HG03354 (cell line): ENCODE measurements around the gene DDX4.
A peak's percentile ranks its signal among the peaks of the same experiment; 100 is the strongest.
"Not testable (repeated sequence)": the region's sequence is repeated elsewhere in the genome, so short reads cannot be mapped to it uniquely, and the experiment has no call there.

ENCODE experiments used
- ATAC-seq: cut with Tn5 transposase; IDR thresholded peaks from one replicate; pipeline ENCODE4 v1.9.1; 2021; ENCODE audit warnings: mild to moderate bottlenecking; ENCODE audit not compliant: unreplicated experiment, poor library complexity, severe bottlenecking

Gene DDX4

DNA sequence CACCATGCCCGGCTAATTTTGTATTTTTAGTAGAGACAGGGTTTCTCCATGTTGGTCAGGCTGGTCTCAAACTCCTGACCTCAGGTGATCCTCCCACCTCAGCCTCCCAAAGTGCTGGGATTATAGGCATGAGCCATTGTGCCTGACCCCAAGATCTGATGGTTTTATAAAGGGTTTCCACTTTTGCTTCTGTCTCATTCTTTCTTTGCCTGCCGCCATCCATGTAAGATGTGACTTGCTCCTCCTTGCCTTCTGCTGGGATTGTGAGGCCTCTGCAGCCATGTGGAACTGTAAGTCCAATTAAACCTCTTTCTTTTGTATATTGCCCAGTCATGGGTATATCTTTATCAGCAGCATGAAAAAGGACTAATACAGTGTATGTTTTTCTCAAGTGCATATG is 18.8 kb upstream of the DDX4 start:
- ATAC-seq: not testable (repeated sequence)

DNA sequence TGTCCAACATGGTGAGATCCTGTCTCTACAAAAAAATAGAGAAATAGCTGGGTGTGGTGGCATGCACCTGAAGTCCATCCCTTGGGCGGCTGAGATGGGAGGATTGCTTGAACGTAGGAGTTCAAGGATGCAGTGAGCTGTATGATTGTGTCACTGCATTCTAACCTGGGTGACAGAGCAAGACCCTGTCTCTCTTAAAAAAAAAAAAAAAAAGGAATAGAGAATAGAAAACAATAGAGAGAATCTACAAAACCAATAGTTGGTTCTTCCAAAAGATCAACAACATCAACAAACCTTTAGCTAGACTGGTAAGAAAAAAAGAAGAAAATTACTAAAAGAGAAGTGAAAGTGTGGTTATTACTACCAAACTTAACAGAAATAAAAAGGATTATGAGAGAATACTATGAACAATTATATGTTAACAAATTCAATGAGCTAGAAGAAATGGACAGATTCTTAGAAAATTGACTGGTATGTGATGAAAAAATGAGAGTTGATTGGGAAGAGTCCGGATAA is 17.6 kb upstream of the DDX4 start:
- ATAC-seq: no peak

DNA sequence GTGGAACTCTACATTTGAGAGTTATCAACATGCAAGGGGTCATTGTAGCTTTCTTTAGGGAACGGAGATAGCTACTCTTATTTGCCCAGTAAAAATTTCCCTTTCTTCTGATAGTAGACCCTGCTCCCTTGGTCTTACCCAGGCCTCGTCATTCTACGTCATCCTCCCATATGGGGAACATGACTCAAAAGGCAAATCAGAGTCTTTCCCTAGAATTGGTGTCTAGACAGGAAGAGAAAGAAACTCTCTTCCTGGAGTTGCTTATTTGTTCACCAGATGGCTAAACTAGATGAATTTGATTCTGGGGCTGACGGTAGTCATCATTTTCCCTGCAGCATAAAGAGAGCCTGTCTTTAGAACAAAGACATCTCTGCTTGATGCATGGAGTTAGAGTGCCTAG is 13.6 kb upstream of the DDX4 start:
- ATAC-seq: no peak

DNA sequence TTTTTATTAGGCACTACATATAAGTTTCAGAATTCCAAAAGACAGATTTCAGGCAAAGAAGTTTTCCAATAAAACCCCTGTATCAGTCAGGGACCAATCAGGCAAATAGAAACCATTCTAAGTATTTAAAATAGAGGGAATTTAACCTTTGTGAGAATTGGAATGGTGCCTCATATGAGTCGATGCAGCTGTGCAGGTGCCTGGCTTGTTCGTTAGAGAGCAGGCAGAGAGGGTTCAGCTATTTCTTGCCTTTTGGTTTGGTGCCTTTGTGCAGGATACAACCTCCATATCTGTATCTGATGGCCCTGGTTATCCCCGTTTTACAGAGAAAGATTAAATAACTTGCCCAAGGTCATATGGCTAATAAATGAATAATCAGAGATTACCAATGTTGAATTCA is 6.0 kb upstream of the DDX4 start:
- no peak for ATAC-seq

DNA sequence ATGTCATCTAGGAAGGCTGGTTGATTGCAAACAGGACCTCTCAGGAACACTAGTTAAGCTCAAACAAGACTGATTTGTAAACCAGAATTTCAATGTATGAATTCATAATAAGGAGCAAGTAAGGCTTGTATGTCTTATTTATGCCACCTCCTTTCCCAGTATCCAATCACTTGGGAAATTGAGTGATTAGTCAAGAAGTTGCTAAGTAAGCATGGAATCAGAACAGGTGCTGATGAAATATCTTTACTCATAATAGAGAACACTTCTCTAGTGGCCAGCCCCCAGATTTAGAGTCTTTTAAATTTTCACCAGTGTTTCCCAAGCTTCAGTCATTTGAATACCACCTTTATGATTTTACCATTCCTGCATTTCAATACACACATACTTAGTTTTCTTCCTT is 5.3 kb upstream of the DDX4 start:
- ATAC-seq: no peak

DNA sequence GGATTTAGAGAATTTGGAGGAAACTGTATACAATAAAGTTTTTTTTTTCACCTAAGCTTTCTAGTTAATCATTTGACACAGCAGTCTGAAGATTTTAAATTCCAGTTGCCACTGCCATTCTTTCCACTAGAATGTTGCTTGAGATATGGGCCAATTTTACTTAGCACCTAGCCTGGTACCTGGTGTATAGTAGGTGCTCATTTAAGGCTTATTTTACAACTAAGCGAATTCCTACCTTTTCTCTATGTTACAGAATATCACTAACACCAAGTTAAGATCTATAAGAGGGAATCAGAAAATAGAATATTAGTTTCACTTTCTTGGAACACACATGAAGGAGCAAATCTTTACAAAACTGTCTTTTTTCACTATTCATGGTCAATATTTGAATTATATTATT is 3.2 kb upstream of the DDX4 start:
- no peak for ATAC-seq

DNA sequence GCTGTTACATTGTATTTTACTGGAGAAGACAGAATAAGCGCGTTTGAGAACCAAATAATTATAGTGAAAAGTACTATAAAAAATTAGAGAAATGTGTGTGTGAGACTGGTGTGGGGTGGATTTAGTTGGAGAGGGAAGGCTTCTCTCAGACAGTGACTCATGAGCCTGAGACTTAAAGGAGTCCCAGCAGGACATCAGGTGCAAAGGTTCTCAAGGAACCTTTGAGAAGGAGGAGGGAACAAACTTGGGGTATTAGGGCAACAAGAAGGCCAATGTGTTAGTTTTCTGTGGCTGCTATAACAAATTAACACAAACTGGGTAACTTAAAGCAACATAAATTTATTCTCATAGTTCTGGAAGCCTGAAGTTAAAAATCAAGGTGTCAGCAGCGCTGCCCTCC is 4.9 kb downstream of the DDX4 start:
- ATAC-seq: no peak

DNA sequence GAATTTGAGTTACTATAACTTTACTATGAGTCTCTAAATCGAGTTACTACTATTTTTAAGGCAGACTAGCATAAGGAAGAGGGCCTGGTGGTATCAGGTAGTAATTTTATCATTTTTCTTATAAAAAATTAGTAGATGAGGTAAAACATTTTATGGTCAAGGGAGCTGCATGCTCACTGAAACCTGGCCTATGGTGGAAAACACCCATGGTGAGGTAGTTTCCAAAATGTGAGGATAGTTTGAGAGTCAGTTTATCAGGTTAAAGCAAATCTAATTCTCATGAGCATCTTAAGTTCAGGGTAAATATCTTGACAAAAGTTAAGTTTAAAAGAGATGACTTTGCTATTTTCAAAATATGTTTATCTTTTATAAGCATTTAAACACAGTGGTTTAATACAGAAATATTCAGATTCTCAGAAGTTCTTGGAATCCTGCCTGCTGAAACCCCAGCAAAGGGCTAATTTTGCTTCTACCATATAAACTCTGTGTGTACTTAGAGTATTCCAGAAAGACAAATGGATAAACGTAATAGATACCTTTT is 10.0 kb downstream of the DDX4 start:
- ATAC-seq: no peak

DNA sequence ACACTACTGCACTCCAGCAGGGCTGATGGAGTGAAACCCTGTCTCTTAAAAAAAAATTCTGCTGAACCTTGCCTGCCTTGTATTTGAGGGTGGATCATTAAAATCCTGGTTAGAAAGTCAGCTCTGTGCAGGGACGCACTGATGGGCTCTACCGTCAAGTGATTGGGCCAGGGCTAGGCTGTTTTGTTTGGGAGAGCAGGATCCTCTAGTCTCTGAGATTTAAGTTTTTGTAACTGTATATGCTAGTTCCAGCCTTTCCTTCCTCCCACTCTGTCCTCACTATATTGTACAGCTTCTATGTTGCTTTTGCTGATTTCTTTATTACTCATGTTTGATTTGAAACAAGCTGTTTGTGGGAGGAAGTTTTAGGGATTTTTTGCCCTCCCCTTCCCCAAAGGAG is 11.5 kb downstream of the DDX4 start:
- no peak for ATAC-seq

DNA sequence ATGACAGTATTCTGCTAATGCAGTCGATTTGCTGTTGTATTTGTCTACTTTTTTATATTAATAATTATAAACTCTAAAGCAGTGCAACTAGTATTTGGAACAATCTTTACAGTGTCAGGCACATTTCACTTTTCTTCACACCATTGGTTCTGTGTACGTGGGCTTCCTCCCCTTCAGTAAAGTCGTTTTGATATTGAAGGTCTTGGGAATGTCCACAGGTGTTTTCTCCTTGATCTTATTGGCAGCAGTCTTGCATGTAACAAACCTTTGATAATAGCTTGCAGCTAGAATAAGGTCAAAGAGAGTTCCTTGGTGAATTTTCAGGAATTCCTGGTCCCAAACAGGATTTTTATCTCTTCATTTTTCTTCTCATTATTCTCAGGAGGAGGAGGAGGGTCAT is 12.2 kb downstream of the DDX4 start:
- no peak for ATAC-seq

DNA sequence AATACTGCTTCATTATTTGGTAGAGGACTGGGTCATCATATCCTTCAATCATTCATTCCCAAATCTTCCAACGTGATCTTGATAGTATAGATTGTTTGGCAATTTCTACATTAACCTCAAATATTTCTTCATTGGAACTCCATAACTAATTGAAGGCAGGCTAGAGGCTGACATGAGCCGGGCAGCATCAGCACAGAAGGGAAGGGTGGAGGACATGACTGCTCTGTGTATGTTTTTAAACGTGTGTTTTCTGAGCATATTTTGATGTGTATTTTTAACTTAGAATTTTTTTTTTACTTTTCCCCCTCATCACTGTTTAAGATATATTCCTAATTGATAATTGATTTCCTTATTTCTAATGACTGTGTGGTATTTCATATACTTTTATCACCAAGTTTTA is 12.6 kb downstream of the DDX4 start:
- ATAC-seq: no peak

DNA sequence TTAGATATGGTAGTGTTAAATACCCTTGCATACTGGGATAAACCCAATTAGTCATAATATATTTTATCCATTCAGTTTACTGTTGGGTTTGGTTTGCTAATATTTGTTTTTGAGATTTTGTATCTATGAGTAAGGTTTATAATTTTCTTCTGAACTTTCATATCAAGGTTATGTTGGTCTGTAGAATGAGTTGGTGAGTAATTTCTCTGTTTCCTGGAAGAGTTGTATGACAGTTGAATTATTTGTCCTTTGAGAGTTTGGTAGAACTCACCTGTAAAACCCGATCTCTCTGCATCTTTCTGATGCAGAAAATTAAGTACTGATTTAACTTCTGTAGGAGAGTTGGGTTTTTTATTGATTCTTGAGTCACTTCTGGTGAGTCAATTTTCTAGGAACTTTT is 20.4 kb downstream of the DDX4 start:
- no peak for ATAC-seq

DNA sequence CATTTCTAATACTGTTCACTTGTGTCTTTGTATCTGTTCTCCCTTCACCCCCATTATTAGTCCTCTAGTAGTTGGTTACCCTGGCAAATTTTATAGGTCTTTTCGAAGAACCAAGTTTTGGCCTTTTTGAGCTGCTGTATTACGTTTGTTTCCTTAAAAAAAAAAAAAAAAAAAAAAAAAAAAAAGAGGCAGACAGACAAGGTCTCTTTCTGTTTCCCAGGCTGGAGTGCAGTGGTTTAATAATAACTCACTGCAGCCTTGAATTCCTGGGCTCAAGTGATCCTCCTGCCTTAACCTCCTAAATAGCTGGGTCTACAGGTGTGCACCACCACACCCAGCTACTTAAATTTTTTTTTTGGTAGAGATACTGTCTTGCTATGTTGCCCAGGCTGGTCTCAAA is 20.9 kb downstream of the DDX4 start:
- no peak for ATAC-seq

DNA sequence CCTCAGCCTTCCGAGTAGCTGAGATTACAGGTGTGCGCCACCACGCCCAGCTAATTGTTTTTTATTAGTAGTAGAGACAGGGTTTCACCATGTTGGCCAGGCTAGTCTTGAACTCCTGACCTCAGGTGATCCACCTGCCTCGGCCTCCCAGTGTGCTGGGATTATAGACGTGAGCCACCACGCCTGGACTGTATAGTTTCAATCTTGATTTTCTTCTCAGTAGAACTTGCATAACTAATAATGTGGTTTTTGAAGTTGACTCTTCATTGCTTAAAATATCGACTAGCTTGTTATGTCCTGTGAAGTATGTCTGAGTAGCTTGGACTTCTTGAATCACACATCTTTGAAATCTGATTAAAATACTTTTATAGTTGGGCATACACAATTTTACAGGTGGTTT is 23.9 kb downstream of the DDX4 start:
- ATAC-seq: not testable (repeated sequence)

DNA sequence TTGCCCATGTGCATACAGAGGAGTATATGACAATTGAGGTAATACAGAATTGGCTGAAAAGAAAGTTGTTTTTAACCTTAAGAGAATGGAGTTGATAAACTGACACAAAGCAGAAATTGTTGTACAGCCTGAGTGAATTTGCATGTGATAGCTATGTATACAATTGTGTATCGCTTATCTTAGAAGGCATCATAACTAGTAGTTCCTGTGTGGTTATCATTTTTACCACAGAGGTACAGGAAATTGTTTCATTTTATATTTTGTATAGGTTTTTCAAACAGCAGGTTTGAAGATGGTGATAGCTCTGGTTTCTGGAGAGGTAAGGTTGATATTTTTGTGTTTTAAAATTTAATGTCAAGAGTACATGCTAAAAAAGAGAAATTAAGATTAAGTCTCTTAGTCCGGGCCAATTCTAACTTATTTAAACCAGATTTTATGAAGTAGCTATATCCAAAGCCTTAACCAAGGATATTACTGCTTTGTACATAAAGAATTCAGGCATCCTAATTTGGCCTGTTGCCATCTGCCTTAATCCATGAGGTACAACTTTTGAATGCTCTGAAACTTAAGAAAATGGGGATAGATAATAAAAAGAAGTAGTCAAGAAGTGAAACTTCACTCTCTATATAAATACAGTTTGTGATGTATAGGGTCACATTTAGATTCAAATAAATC is 26.0 kb downstream of the DDX4 start:
- ATAC-seq: peak; percentile 90

DNA sequence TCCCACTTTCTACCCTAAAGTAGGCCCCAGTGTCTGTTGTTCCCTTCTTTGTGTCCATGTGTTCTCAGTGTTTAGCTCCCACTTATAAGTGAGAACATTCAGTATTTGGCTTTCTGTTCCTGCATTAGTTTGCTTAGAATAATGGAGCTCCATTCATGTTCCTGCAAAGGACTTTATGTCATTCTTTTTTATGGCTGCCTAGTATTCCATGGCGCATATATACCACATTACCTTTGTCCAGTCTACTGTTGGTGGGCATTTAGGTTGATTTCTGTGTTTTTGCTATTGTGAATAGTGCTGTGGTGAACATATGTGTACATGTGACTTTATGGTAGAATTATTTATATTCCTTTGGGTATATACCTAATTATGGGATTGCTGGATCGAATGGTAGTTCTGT is 30.4 kb downstream of the DDX4 start:
- no peak for ATAC-seq

DNA sequence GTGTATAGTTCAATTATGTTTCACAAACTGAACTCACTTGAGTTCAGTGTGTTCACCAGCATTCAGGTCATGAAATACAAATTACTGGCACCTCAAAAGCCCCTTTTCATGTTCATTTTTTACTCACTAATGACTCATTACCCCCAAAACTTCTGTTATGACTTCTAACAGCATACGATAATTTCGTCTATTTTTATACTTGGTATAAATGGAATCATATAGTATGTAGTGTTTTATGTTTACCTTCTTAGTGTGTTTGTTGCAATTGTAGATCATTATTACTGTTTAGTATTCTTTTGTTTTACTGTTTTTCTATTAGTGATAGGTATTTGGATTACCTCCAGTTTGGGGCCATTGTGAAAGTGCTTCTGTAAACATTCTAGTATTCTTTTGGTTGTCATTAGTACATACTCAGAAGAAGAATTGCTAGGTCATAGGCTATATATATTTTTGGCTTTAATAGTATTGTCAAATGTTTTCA is 33.4 kb downstream of the DDX4 start:
- ATAC-seq: peak; percentile 81

DNA sequence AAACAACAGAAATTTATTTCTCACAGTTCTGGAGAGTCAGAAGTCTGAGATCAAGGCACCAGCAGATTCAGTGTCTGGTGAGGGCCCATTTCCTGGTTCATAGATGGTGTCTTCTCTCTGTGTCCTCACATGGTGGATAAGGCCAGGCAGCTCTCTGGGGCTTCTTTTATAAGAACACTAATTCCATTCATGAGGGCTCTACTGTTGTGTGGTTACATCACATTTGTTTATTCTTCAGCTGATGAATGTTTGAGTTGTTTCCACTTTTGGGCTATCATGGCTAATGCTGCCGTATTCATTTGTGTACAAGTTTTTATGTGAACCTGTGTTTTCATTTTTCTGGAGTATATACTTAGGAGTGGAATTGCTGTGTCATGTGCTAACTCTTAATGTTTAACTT is 35.2 kb downstream of the DDX4 start:
- no peak for ATAC-seq

DNA sequence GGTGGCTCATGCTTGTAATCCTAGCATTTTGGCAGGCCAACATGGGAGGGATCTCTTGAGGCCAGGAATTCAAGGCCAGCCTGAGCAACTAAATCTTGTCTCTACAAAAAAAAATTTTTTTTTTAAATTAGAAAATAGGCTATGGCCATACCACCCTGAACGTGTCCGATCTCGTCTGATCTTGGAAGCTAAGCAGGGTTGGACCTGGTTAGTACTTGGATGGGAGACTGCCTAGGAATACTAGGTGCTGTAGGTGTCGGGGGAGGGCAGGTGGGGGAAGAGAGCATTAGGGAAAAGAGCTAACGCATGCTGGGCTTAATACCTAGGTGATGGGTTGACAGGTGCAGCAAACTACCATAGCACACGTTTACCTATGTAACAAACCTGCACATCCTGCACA is 39.5 kb downstream of the DDX4 start:
- no peak for ATAC-seq

DNA sequence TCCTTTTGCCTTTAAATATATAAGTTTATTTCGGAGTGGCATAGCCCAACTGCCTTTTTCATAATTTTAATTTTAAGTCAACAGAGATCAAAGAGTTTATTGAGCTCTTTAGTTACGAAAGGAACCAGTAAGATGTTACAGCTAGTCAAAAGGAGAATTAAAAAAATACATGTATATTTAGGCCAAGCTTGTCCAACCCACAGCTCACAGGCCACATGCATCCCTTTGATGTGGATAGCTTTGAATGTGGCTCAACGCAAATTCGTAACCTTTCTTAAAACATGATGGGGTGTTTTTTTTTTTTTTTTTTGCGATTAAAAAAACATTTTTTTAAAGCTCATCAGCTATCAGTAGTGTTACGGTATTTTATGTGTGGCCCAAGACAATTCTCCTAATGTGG is 63.1 kb downstream of the DDX4 start:
- no peak for ATAC-seq

DNA sequence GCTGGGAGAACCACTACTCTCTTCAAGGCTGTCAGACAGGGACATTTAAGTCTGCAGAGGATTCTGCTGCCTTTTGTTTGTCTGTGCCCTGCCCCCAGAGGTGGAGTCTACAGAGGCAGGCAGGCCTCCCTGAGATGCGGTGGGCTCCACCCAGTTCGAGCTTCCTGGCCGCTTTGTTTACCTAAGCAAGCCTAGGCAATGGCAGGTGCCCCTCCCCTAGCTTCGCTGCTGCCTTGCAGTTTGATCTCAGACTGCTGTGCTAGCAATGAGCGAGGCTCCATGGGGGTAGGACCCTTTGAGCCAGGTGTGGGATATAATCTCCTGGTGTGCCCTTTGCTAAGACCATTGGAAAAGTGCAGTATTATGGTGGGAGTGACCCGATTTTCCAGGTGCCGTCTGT is 71.0 kb downstream of the DDX4 start:
- not testable (repeated sequence) for ATAC-seq

DNA sequence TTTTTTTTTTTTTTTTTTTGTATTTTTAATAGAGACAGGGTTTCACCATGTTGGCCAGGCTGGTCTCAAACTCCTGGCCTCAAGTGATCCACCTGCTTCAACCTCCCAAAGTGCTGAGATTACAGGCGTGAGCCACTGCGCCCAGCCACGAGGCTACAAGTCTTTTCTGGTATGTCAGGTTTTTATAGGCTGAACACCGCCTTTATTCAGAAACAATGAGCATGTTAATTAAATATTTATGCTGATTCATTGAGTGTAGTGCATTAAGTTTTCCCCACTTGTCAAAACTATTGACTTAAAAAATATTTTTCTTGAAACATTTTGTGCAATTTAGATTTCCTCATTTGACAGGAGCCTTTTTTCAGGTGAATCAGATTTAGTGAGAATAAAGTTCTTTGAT is 78.1 kb downstream of the DDX4 start:
- not testable (repeated sequence) for ATAC-seq
